Loucy (cell line): ENCODE results near the gene RFX6.

ENCODE experiments used
- H2AFZ ChIP-seq: fragments of 200-600 bp; sonication (generic); 2 replicates; pipeline ENCODE4 v1.6.0; 2016; ENCODE audit warnings: antibody characterized with exemption, mild to moderate bottlenecking, low read length, moderate library complexity
- H3F3A ChIP-seq: fragments of 200-600 bp; 2 replicates; pipeline ENCODE4 v1.6.0; 2016; ENCODE audit warnings: antibody characterized with exemption, low read depth, mild to moderate bottlenecking
- H3K27me3 ChIP-seq: fragments of 200-600 bp; sonication (generic); 2 replicates; pipeline ENCODE4 v1.6.1; 2014; ENCODE audit warnings: low read length, mild to moderate bottlenecking; ENCODE audit not compliant: insufficient read depth, poor library complexity, severe bottlenecking
- H3K36me3 ChIP-seq: fragments of 200-600 bp; sonication (generic); 2 replicates; pipeline ENCODE4 v1.6.1; 2016; ENCODE audit warnings: low read length; ENCODE audit not compliant: insufficient read depth
- H3K4me1 ChIP-seq: fragments of 200-600 bp; sonication (generic); 2 replicates; pipeline ENCODE4 v1.5.1; 2014; ENCODE audit warnings: low read length, mild to moderate bottlenecking; ENCODE audit not compliant: insufficient read depth, poor library complexity, severe bottlenecking
- H3K4me2 ChIP-seq: fragments of 200-600 bp; sonication (generic); 2 replicates; pipeline ENCODE4 v1.6.0; 2014; ENCODE audit warnings: antibody characterized with exemption, low read length, low read depth, mild to moderate bottlenecking; ENCODE audit not compliant: poor library complexity, severe bottlenecking
- H3K4me3 ChIP-seq: fragments of 200-600 bp; sonication (generic); 2 replicates; pipeline ENCODE4 v1.5.1; 2014; ENCODE audit warnings: low read length, mild to moderate bottlenecking, mixed read lengths; ENCODE audit not compliant: poor library complexity, severe bottlenecking
- H3K79me2 ChIP-seq: fragments of 200-600 bp; sonication (generic); 2 replicates; pipeline ENCODE4 v1.6.1; 2014; ENCODE audit warnings: low read length; ENCODE audit not compliant: insufficient read depth
- H3K9ac ChIP-seq: fragments of 200-600 bp; sonication (generic); 2 replicates; pipeline ENCODE4 v1.6.0; 2014; ENCODE audit warnings: mild to moderate bottlenecking, low read depth, low read length, moderate library complexity; ENCODE audit not compliant: poor library complexity, severe bottlenecking
- H3K9me2 ChIP-seq: fragments of 200-600 bp; sonication (generic); replicated peaks from 2 replicates; pipeline ENCODE4 v1.6.1; 2016; ENCODE audit warnings: low read depth, low read length, mixed read lengths
- H3K9me3 ChIP-seq: fragments of 200-600 bp; sonication (generic); 2 replicates; pipeline ENCODE4 v1.6.1; 2014; ENCODE audit warnings: mild to moderate bottlenecking, antibody characterized with exemption, low read length, low read depth; ENCODE audit not compliant: insufficient read depth
- H4K20me1 ChIP-seq: fragments of 200-600 bp; sonication (generic); 2 replicates; pipeline ENCODE4 v1.6.0; 2014; ENCODE audit warnings: antibody characterized with exemption, low read length, mild to moderate bottlenecking; ENCODE audit not compliant: insufficient read depth, poor library complexity, severe bottlenecking
- EZH2phosphoT487 ChIP-seq: fragments of 200-600 bp; IDR thresholded peaks from 2 replicates; pipeline ENCODE4 v1.6.1; 2018; ENCODE audit warnings: antibody characterized with exemption, mild to moderate bottlenecking, moderate library complexity, borderline replicate concordance
- TF ChIP-seq, protein P1 (sequence below): fragments of 200-600 bp; sonication (generic); conservative IDR thresholded peaks from 2 replicates; pipeline ENCODE4 v1.5.1; 2014; ENCODE audit warnings: mild to moderate bottlenecking, antibody characterized with exemption, low read length

RFX6 gene

DNA sequence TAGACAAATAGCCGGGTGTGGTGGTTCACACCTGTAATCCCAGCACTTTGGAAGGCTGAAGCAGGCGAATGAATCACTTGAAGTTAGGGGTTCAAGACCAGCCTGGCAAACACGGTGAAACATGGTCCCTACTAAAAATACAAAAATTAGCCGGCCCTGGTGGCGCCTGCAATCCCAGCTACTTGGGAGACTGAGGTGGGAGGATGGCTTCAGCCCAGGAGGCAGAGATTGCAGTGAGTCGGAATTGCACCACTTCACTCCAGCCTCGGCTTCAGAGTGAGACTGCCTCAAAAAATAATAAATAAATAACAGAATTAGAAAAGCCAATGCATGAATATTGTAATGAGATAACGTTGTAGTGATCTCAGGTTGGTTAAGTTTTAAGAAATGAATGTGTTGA lies 61.3 kb downstream of the RFX6 start:
- Histone ChIP-seq H3K4me3 (no peak overlapping the region), H3K4me1 (no peaks in the 10 kb centered on the region), H3K27me3 (peaks cover 8% of the 10 kb centered on the region), H3K36me3 (no peaks in the 10 kb centered on the region), H4K20me1 (no peaks in the 10 kb centered on the region), H3K9me2 (no peaks in the 10 kb centered on the region), H3K9ac (no peak overlapping the region), H3K9me3 (no peaks in the 10 kb centered on the region), H3K4me2 (no peak overlapping the region), H3F3A (no peaks in the 10 kb centered on the region), H2AFZ (no peak overlapping the region), H3K79me2 (no peaks in the 10 kb centered on the region)
- TF ChIP-seq, protein P1, sequence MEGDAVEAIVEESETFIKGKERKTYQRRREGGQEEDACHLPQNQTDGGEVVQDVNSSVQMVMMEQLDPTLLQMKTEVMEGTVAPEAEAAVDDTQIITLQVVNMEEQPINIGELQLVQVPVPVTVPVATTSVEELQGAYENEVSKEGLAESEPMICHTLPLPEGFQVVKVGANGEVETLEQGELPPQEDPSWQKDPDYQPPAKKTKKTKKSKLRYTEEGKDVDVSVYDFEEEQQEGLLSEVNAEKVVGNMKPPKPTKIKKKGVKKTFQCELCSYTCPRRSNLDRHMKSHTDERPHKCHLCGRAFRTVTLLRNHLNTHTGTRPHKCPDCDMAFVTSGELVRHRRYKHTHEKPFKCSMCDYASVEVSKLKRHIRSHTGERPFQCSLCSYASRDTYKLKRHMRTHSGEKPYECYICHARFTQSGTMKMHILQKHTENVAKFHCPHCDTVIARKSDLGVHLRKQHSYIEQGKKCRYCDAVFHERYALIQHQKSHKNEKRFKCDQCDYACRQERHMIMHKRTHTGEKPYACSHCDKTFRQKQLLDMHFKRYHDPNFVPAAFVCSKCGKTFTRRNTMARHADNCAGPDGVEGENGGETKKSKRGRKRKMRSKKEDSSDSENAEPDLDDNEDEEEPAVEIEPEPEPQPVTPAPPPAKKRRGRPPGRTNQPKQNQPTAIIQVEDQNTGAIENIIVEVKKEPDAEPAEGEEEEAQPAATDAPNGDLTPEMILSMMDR, result no peak
- TF ChIP-seq EZH2phosphoT487, result no peak

DNA sequence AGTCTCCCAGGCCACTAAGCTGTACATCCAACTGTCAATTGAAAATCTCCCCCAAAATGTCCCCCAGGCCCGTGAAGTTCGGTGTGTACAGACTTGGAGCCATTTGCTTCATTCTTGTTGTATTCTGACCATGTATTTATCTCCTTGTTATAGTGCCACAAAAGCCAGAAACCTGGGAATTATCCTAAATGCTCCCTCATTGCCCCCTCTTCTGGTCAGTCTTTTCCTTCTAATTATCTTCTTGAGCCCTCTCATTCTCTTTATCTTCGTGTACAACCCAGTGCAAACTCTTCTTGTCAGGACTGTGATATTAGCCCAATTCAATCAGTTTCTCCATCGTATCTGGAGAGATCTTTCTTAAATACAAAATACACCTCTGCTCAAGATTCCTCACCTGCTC lies 64.7 kb downstream of the RFX6 start:
- H3K27me3 ChIP-seq, result peaks cover 8% of the 10 kb centered on the region
- no peak overlapping the region for H3K4me2 ChIP-seq
- no peaks in the 10 kb centered on the region for H3K36me3 ChIP-seq
- no peaks in the 10 kb centered on the region for H3F3A ChIP-seq
- no peak overlapping the region for H2AFZ ChIP-seq
- H3K4me1 ChIP-seq, result peaks cover 18% of the 10 kb centered on the region
- H4K20me1 ChIP-seq, result no peaks in the 10 kb centered on the region
- H3K9ac ChIP-seq, result no peak overlapping the region
- no peaks in the 10 kb centered on the region for H3K9me3 ChIP-seq
- H3K9me2 ChIP-seq, result no peaks in the 10 kb centered on the region
- H3K79me2 ChIP-seq, result no peaks in the 10 kb centered on the region
- no peak for TF ChIP-seq EZH2phosphoT487
- H3K4me3 ChIP-seq, result no peak overlapping the region

DNA sequence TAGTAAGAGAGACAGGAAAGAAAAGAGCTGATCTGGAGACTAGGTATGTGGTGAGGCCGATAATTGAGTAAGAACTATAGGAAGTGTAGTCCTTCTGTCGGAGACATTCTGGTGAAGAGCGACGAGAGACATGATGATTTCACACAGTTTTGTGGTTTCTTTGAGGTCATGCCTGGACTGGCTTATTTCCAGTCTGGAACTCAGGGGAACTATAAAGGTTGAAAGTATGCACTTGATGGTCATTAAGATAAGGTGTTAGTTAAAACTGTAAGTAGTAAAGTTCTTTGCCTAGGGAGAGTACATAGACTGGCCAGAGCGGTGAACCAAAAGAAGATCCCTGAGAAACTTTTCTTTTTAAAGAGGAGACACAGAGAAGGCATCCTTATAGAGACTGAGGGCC lies 68.8 kb downstream of the RFX6 start:
- H3K79me2 ChIP-seq, result no peaks in the 10 kb centered on the region
- H4K20me1 ChIP-seq, result no peaks in the 10 kb centered on the region
- no peaks in the 10 kb centered on the region for H3K9me3 ChIP-seq
- no peaks in the 10 kb centered on the region for H3K36me3 ChIP-seq
- no peak overlapping the region for H2AFZ ChIP-seq
- H3K4me2 ChIP-seq, result peak overlapping the region; percentile 86
- peaks cover 17% of the 10 kb centered on the region for H3K27me3 ChIP-seq
- no peaks in the 10 kb centered on the region for H3F3A ChIP-seq
- peak; percentile 90 for TF ChIP-seq EZH2phosphoT487
- TF ChIP-seq, protein P1, result no peak
- peak overlapping the region; percentile 43 for H3K9ac ChIP-seq
- H3K9me2 ChIP-seq, result no peaks in the 10 kb centered on the region
- H3K4me3 ChIP-seq, result peak overlapping the region; percentile 64
- H3K4me1 ChIP-seq, result peaks cover 28% of the 10 kb centered on the region

DNA sequence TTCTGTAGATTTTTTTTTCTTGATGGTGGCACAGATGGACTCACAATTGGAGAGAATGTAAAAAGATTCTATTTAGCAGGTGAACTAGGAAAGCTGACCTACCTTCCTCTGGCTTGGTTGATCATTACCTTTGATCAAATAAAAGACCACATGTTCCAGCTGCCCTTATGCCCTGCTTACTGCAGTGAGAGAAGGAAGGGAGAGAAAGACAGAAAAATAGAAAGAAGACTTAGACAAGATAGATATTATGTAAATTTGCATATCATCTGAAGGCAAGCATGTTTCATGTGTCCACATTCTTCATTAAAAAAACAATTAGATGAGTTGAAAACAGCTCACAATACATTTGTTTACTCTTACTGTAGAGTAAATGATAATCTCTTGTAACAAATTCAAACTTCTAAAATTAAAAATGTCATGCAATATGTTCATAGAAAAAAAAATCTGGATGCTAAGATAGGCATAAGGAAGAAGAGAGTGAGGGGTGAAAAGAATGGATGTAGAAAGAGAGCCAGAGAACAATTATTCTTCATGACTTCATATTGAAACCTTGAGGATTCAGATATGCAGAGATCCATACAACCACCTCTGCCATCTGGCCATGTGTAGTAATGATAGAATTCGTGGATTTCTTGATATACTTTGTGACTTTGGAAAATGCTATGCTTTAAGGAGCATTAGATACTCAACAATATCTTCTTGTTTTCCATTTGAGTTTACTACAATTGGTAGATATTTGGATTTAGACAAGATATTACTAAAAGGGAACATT lies 71.7 kb downstream of the RFX6 start:
- Histone ChIP-seq H2AFZ (no peak overlapping the region), H3K9ac (no peak overlapping the region), H3F3A (no peaks in the 10 kb centered on the region), H3K4me3 (no peak overlapping the region), H4K20me1 (no peaks in the 10 kb centered on the region), H3K9me3 (no peaks in the 10 kb centered on the region), H3K4me1 (peaks cover 28% of the 10 kb centered on the region), H3K79me2 (no peaks in the 10 kb centered on the region), H3K36me3 (no peaks in the 10 kb centered on the region), H3K9me2 (no peaks in the 10 kb centered on the region), H3K4me2 (no peak overlapping the region), H3K27me3 (peaks cover 9% of the 10 kb centered on the region)
- TF ChIP-seq, protein P1, result no peak
- no peak for TF ChIP-seq EZH2phosphoT487
